ENCODE results near the gene ZNF189. TPM values are rescaled to one million over a fixed set of nuclear protein-coding genes. Genes with fewer than 3 reads are reported as not detected.

The ZNF189 gene
- total and polyA plus RNA-seq, 7 experiments from 2014 or later = 3.1 to 25.0 (median 9.0) TPM

DNA sequence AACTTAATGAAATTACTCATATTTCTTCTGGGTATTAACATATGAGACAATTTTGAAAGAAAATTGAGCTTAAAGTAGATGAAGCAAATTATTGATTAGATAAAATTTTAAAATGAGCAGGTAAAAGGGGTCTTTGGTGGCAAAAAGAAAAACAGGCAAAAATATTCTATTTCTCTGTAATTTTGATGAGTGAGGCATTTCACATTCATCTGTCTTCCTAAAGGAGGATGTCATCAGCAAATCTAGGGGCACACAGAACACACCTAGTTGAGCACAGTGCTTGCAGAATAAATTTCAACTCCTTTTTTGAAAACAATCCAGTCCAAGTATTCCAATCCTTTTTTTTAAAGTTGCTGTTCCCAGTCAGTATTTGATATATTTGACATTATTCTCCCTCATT is 16.2 kb downstream of the ZNF189 start:
- Histone ChIP-seq H3K27ac (ENCODE audit: low read depth, low read length) (no peak overlapping the region), H3K4me1 (ENCODE audit: control insufficient read depth in 2 of 2, insufficient read depth in 2 of 2, low read length in 2 of 2) (no peaks in the 10 kb centered on the region), H3K27me3 (ENCODE audit: control insufficient read depth in 2 of 2, insufficient read depth in 2 of 2, low read length in 2 of 2) (no peaks in the 10 kb centered on the region), H3K36me3 (ENCODE audit: control insufficient read depth in 2 of 3, insufficient read depth in 3 of 3, low read length in 3 of 3) (no peaks in the 10 kb centered on the region), H3K9me3 (ENCODE audit: control insufficient read depth in 2 of 3, low read length in 3 of 3) (peaks cover 11 to 56% (median 17%) of the 10 kb centered on the region in 3 experiments), H3K4me3 (ENCODE audit: low read length) (no peak overlapping the region)
- H3K4me1 Mint-ChIP-seq = no peaks in the 10 kb centered on the region
- intact Hi-C loops (cut with micrococcal nuclease) = no loop called here
- DNase-seq = no peak
- H3K4me3 Mint-ChIP-seq = no peak overlapping the region
- H3K9me3 Mint-ChIP-seq = peaks cover 30 to 90% (median 57%) of the 10 kb centered on the region in 11 donors
- ChIA-PET POLR2A (interaction anchor here (0.7 kb wide), 1 partner anchor 119 kb away, joined by 3 read pairs; the partner anchor contains the start of gene RNF20), CTCF (no interaction called here)
- H3K27ac Mint-ChIP-seq = no peak overlapping the region
- H3K27me3 Mint-ChIP-seq = no peaks in the 10 kb centered on the region
- H3K36me3 Mint-ChIP-seq = peaks cover 29 to 64% (median 41%) of the 10 kb centered on the region in 5 donors
- ATAC-seq = no peak

DNA sequence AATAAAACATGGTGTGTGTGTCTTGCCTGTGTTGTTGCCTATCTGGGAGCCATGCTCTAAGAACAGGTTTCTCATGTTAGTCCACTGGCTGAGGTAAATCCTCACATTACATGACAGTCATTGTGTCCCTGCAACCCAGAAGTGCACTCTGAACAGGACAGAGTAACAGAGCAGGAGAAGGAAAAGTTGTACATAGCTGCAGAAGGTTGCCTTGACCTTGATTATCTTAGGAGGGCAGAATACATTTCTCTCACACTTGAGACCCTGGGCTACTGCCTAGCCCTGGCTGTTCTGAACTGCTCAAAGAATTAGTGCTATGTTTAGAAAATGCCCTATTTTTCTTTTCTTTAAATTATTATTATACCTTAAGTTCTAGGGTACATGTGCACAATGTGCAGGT is 16.9 kb downstream of the ZNF189 start:
- H3K9me3 Mint-ChIP-seq = peaks cover 30 to 89% (median 61%) of the 10 kb centered on the region in 11 donors
- Histone ChIP-seq H3K36me3 (ENCODE audit: control insufficient read depth in 2 of 3, insufficient read depth in 3 of 3, low read length in 3 of 3) (no peaks in the 10 kb centered on the region), H3K27me3 (ENCODE audit: control insufficient read depth in 2 of 2, insufficient read depth in 2 of 2, low read length in 2 of 2) (no peaks in the 10 kb centered on the region), H3K4me1 (ENCODE audit: control insufficient read depth in 2 of 2, insufficient read depth in 2 of 2, low read length in 2 of 2) (no peaks in the 10 kb centered on the region), H3K27ac (ENCODE audit: low read depth, low read length) (no peak overlapping the region), H3K4me3 (ENCODE audit: low read length) (no peak overlapping the region), H3K9me3 (ENCODE audit: control insufficient read depth in 2 of 3, low read length in 3 of 3) (peaks cover 4 to 53% (median 11%) of the 10 kb centered on the region in 3 experiments)
- DNase-seq (no peak), ATAC-seq (no peak)
- POLR2A ChIA-PET = no interaction called here
- no peak overlapping the region for H3K27ac Mint-ChIP-seq
- H3K4me1 Mint-ChIP-seq = no peaks in the 10 kb centered on the region
- H3K4me3 Mint-ChIP-seq = no peak overlapping the region
- H3K36me3 Mint-ChIP-seq = peaks cover 26 to 63% (median 41%) of the 10 kb centered on the region in 5 donors
- CTCF ChIA-PET = no interaction called here
- intact Hi-C loops (cut with micrococcal nuclease) = no loop called here
- H3K27me3 Mint-ChIP-seq = no peaks in the 10 kb centered on the region

GRCh38 chr9:101417389-101417788 is 18.7 kb downstream of the ZNF189 start:
- Histone ChIP-seq H3K4me3 (ENCODE audit: low read length) (no peak overlapping the region), H3K27me3 (ENCODE audit: control insufficient read depth in 2 of 2, insufficient read depth in 2 of 2, low read length in 2 of 2) (no peaks in the 10 kb centered on the region), H3K9me3 (ENCODE audit: control insufficient read depth in 2 of 3, low read length in 3 of 3) (peaks cover 4 to 43% (median 5%) of the 10 kb centered on the region in 3 experiments), H3K4me1 (ENCODE audit: control insufficient read depth in 2 of 2, insufficient read depth in 2 of 2, low read length in 2 of 2) (no peaks in the 10 kb centered on the region), H3K36me3 (ENCODE audit: control insufficient read depth in 2 of 3, insufficient read depth in 3 of 3, low read length in 3 of 3) (no peaks in the 10 kb centered on the region), H3K27ac (ENCODE audit: low read depth, low read length) (no peak overlapping the region)
- POLR2A ChIA-PET = no interaction called here
- peaks cover 29 to 83% (median 57%) of the 10 kb centered on the region in 11 donors for H3K9me3 Mint-ChIP-seq
- no peak overlapping the region for H3K27ac Mint-ChIP-seq
- peaks cover 16 to 58% (median 41%) of the 10 kb centered on the region in 5 donors for H3K36me3 Mint-ChIP-seq
- ATAC-seq (no peak), DNase-seq (no peak)
- H3K4me1 Mint-ChIP-seq = no peaks in the 10 kb centered on the region
- CTCF ChIA-PET = no interaction called here
- intact Hi-C loops (cut with micrococcal nuclease) = no loop called here
- H3K4me3 Mint-ChIP-seq = no peak overlapping the region
- no peaks in the 10 kb centered on the region for H3K27me3 Mint-ChIP-seq

GRCh38 chr9:101417977-101418376 is 19.3 kb downstream of the ZNF189 start:
- no peak overlapping the region for H3K4me3 ChIP-seq (ENCODE audit: low read length)
- DNase-seq (no peak), ATAC-seq (no peak)
- peaks cover 4 to 39% (median 5%) of the 10 kb centered on the region in 3 experiments for H3K9me3 ChIP-seq (ENCODE audit: control insufficient read depth in 2 of 3, low read length in 3 of 3)
- no peaks in the 10 kb centered on the region for H3K36me3 ChIP-seq (ENCODE audit: control insufficient read depth in 2 of 3, insufficient read depth in 3 of 3, low read length in 3 of 3)
- Mint-ChIP-seq H3K4me1 (no peaks in the 10 kb centered on the region), H3K4me3 (no peak overlapping the region), H3K27ac (no peak overlapping the region), H3K27me3 (no peaks in the 10 kb centered on the region), H3K9me3 (peaks cover 26 to 80% (median 53%) of the 10 kb centered on the region in 11 donors), H3K36me3 (peaks cover 12 to 54% (median 37%) of the 10 kb centered on the region in 5 donors)
- ChIA-PET POLR2A (no interaction called here), CTCF (no interaction called here)
- intact Hi-C loops (cut with micrococcal nuclease) = no loop called here
- H3K4me1 ChIP-seq (ENCODE audit: control insufficient read depth in 2 of 2, insufficient read depth in 2 of 2, low read length in 2 of 2) = no peaks in the 10 kb centered on the region
- H3K27ac ChIP-seq (ENCODE audit: low read depth, low read length) = no peak overlapping the region
- H3K27me3 ChIP-seq (ENCODE audit: control insufficient read depth in 2 of 2, insufficient read depth in 2 of 2, low read length in 2 of 2) = no peaks in the 10 kb centered on the region

DNA sequence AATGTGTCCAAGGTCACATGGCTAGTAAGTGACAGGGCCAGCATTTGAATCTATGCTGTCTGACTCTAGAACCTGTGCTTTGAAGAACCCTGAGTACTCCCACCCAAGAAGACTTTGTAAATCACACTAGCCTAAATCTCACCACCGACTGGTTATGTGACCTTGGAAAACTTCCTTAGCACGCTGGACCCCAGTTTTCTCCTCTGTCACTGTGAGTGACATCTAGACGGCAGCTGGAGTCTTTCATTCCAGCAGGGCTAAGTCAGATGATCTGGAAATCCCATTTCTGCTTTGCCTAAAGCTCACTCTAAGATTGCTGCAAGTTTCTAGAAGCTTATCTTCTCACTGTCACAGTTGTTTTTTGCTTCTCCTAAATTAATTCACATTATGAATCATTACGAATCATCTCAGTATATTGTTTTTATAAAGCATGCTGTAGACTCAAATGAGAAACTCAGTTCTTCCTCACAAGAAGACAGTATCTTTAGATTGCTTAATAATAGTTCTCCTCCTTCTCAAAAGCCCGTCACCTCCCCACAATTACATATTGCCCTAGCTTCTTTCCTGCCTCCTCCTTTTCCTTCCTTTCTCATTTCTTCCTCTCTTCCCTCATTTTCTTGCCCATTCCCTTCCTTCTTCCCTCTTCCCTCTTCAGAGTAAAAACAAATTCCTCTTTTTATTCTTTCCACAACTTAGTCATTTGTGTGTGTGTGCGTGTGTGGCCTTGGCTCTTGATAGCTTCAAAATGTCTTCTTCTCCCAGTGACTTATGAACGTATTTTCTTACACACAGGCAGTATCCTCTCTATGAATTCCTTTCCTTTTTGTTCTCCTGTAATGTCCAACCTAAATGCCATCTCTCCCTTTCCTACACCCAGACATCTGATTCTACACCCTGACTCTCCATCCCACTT is 20.1 kb downstream of the ZNF189 start:
- ATAC-seq (no peak), DNase-seq (no peak)
- POLR2A ChIA-PET = no interaction called here
- CTCF ChIA-PET = no interaction called here
- no peaks in the 10 kb centered on the region for H3K27me3 Mint-ChIP-seq
- Histone ChIP-seq H3K36me3 (ENCODE audit: control insufficient read depth in 2 of 3, insufficient read depth in 3 of 3, low read length in 3 of 3) (no peaks in the 10 kb centered on the region), H3K4me3 (ENCODE audit: low read length) (no peak overlapping the region), H3K9me3 (ENCODE audit: control insufficient read depth in 2 of 3, low read length in 3 of 3) (peaks cover 0 to 31% (median 5%) of the 10 kb centered on the region in 3 experiments), H3K27ac (ENCODE audit: low read depth, low read length) (no peak overlapping the region), H3K27me3 (ENCODE audit: control insufficient read depth in 2 of 2, insufficient read depth in 2 of 2, low read length in 2 of 2) (no peaks in the 10 kb centered on the region), H3K4me1 (ENCODE audit: control insufficient read depth in 2 of 2, insufficient read depth in 2 of 2, low read length in 2 of 2) (no peaks in the 10 kb centered on the region)
- peaks cover 6 to 54% (median 31%) of the 10 kb centered on the region in 5 donors for H3K36me3 Mint-ChIP-seq
- no peaks in the 10 kb centered on the region for H3K4me1 Mint-ChIP-seq
- intact Hi-C loops (cut with micrococcal nuclease) = no loop called here
- H3K9me3 Mint-ChIP-seq = peaks cover 25 to 80% (median 48%) of the 10 kb centered on the region in 11 donors
- H3K4me3 Mint-ChIP-seq = no peak overlapping the region
- H3K27ac Mint-ChIP-seq = no peak overlapping the region

- DNase-seq (no peak), ATAC-seq (no peak)
- Mint-ChIP-seq H3K4me1 (no peaks in the 10 kb centered on the region), H3K9me3 (peaks cover 23 to 73% (median 43%) of the 10 kb centered on the region in 11 donors), H3K36me3 (peaks cover 2 to 50% (median 26%) of the 10 kb centered on the region in 5 donors), H3K27ac (no peak overlapping the region), H3K4me3 (no peak overlapping the region), H3K27me3 (peaks cover 0 to 4% (median 0%) of the 10 kb centered on the region in 5 donors)
- Histone ChIP-seq H3K27me3 (ENCODE audit: control insufficient read depth in 2 of 2, insufficient read depth in 2 of 2, low read length in 2 of 2) (no peaks in the 10 kb centered on the region), H3K4me1 (ENCODE audit: control insufficient read depth in 2 of 2, insufficient read depth in 2 of 2, low read length in 2 of 2) (no peaks in the 10 kb centered on the region), H3K36me3 (ENCODE audit: control insufficient read depth in 2 of 3, insufficient read depth in 3 of 3, low read length in 3 of 3) (no peaks in the 10 kb centered on the region), H3K4me3 (ENCODE audit: low read length) (no peak overlapping the region), H3K9me3 (ENCODE audit: control insufficient read depth in 2 of 3, low read length in 3 of 3) (peaks cover 0 to 31% (median 5%) of the 10 kb centered on the region in 3 experiments), H3K27ac (ENCODE audit: low read depth, low read length) (no peak overlapping the region)
- intact Hi-C loops (cut with micrococcal nuclease) = no loop called here
- POLR2A ChIA-PET = no interaction called here
- CTCF ChIA-PET = no interaction called here
Observed at GRCh38 chr9:101419863-101420262, 21.2 kb downstream of the ZNF189 start.
